HG02763 (cell line): Measurements from ENCODE around the gene ACO2.
"Not testable (repeated sequence)": the region's sequence is repeated elsewhere in the genome, so short reads cannot be mapped to it uniquely, and the experiment has no call there.

Experiments used
- ATAC-seq: cut with Tn5 transposase; IDR thresholded peaks from one replicate; pipeline ENCODE4 v1.9.1; 2021; ENCODE audit warnings: mild to moderate bottlenecking, moderate library complexity; ENCODE audit not compliant: unreplicated experiment

Gene ACO2

GRCh38 chr22:41538583-41538982, 69.7 kb downstream of the ACO2 start:
- no peak for ATAC-seq

- no peak for ATAC-seq
These were observed 70.5 kb downstream of the ACO2 start for GRCh38 chr22:41539146-41540005.

- ATAC-seq, result no peak
These were observed 71.0 kb downstream of the ACO2 start for GRCh38 chr22:41540006-41540315.

GRCh38 chr22:41540365-41540764, 71.4 kb downstream of the ACO2 start:
- ATAC-seq, result no peak

GRCh38 chr22:41541484-41541883, 72.6 kb downstream of the ACO2 start:
- no peak for ATAC-seq

GRCh38 chr22:41542224-41542623, 73.3 kb downstream of the ACO2 start:
- ATAC-seq, result no peak

- peak; percentile 87 for ATAC-seq
These were observed 75.1 kb downstream of the ACO2 start, which contains the start of gene POLR3H for GRCh38 chr22:41543854-41544670. POLR3H (minus strand) TSS chr22:41544470; CDS start chr22:41544101, 369 bp downstream.

GRCh38 chr22:41544671-41545476, 76.0 kb downstream of the ACO2 start:
- ATAC-seq, result no peak

GRCh38 chr22:41548830-41549211, 79.9 kb downstream of the ACO2 start:
- ATAC-seq, result no peak

- no peak for ATAC-seq
These were observed 82.1 kb downstream of the ACO2 start for GRCh38 chr22:41550952-41551491.

- no peak for ATAC-seq
These were observed 83.1 kb downstream of the ACO2 start for GRCh38 chr22:41551877-41552582.

- ATAC-seq, result no peak
These were observed 86.5 kb downstream of the ACO2 start for GRCh38 chr22:41555325-41555982.

GRCh38 chr22:41556561-41556960, 87.6 kb downstream of the ACO2 start:
- no peak for ATAC-seq

GRCh38 chr22:41557401-41558240, 88.7 kb downstream of the ACO2 start:
- ATAC-seq, result no peak

GRCh38 chr22:41558241-41558630, 89.3 kb downstream of the ACO2 start:
- ATAC-seq, result not testable (repeated sequence)

- ATAC-seq, result no peak
These were observed 91.2 kb downstream of the ACO2 start for GRCh38 chr22:41560095-41560471.

GRCh38 chr22:41561335-41561734, 92.4 kb downstream of the ACO2 start:
- no peak for ATAC-seq

GRCh38 chr22:41561788-41562187, 92.9 kb downstream of the ACO2 start:
- no peak for ATAC-seq

GRCh38 chr22:41562461-41562860, 93.5 kb downstream of the ACO2 start:
- no peak for ATAC-seq
